ENCODE data around the gene CACNA1B.
"Not testable (repeated sequence)": the region's sequence is repeated elsewhere in the genome, so short reads cannot be mapped to it uniquely, and the experiment has no call there.

CACNA1B gene

GRCh38 chr9:137865581-137866145 lies 11.9 kb upstream of the CACNA1B start:
- DNase-seq (ENCODE audit: low read depth in 2 of 3, low spot score in 1 of 3), result no peak

DNA sequence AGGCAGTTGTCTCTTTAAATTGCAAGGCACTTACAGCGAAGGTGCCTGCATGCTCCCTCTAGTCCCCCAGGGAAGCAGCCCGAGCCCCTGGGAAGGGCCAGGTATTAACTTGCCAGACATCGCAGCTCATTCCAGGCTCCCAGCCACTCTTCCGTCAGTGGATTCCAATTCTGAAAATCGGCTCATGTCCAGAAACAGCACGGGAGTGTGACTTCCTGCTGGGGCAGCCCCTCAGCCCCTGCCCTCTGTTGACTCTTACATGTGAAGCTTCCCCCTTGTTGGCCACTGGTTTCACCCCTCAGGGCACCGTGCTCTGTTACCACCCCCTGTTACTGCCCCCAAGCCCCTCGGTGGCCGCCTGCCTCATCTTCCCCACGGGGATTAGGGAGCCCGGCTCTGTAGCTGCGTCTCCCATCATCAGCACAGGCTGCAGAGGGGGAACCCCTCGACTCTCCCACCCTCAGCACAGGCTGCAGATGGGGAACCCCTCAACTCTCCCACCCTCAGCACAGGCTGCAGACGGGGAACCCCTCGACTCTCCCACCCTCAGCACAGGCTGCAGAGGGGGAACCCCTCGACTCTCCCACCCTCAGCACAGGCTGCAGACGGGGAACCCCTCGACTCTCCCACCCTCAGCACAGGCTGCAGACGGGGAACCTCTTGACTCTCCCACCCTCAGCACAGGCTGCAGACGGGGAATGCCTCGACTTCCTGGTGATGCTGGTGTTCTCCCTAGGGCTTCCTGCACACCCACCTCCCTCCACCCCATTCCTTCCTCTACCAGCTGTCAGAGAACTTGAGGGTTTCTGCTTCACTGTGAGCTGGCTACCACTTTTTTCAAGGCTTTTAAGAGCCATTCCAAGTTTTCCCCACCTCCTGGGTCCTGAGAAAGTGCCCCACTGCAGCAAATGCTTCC lies 11.1 kb upstream of the CACNA1B start:
- no peak for DNase-seq (ENCODE audit: low read depth in 2 of 3, low spot score in 1 of 3)

- DNase-seq (ENCODE audit: low read depth in 2 of 3, low spot score in 1 of 3), result no peak
These were observed 7.2 kb upstream of the CACNA1B start for GRCh38 chr9:137870432-137870831.

GRCh38 chr9:137872296-137872695 lies 5.3 kb upstream of the CACNA1B start:
- no peak for DNase-seq (ENCODE audit: low read depth in 2 of 3, low spot score in 1 of 3)

GRCh38 chr9:137873408-137873807 lies 4.2 kb upstream of the CACNA1B start:
- no peak for DNase-seq (ENCODE audit: low read depth in 2 of 3, low spot score in 1 of 3)

GRCh38 chr9:137873858-137874362 lies 3.7 kb upstream of the CACNA1B start:
- DNase-seq (ENCODE audit: low read depth in 2 of 3, low spot score in 1 of 3), result no peak

DNA sequence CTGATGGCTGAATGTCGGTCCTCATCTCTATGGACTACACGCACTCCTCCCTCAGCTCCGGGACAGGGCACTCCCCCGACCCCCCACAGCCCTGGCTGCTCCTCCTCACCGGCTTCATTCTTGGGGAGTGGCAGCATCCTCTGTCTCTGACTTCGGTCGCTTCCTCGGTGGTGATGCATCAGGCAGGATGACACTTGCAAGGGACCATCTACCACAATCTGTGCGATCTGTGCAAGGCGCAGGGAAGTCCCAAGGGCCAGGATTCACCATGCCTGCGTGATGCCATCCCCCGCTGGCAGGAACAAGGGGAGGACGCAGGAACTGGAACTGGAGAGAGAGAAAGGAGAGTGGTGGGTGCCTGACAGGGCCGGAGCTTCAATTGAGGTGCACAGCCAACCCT lies 2.2 kb upstream of the CACNA1B start:
- DNase-seq (ENCODE audit: low read depth in 2 of 3, low spot score in 1 of 3), result no peak

DNA sequence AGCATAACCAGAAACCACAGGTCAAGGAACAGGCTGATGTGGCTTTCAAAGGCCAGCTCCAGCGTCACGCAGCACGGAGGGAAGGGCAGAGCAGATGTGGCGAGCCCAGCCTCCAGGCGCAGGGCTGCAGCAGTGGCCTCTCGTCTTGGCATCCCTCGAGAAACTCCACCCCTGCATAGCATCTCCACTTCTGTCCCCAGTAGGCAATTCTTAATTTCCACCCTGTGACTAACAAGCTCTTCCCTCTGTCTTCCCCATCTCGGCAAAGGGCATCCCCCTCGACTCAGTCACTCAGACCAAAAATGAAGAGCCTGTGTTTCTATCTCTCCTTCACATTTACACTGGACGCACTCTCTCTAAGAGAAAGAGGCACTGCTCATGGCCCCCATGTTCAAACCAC lies 1.7 kb upstream of the CACNA1B start:
- DNase-seq (ENCODE audit: low read depth in 2 of 3, low spot score in 1 of 3), result no peak

- no peak for DNase-seq (ENCODE audit: low read depth in 2 of 3, low spot score in 1 of 3)
These were observed 1.3 kb upstream of the CACNA1B start for GRCh38 chr9:137876269-137876668.

DNA sequence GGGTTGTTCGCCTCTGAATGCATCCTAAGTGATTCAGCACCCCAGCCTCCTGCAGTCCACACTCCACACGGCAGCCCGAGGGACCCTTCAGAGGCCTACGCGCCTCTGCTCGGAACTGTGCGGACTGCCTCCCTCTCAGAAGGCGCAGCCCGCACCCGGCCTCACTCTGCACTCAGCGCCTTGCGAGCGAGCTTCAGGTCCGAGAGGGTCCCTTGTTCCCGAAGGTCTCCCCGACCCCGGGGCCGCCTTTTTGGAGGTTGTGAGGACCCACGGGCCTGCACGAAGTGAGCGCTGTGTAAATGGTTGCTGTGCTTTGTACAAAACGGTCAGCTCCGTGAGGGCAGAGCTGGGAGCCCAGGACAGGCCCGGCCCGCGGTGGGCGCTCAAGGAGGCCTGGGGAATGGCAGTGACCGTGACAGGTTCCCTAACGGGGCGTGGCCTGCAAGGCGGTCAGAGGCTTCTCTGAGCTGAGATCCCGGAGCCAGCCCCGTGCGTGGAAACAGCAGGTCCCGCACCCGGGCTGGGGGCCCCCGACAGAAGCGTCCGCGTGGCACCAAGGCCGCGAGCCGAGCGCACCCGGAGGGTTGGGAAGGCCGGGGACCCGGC lies 698 bp upstream of the CACNA1B start:
- no peak for DNase-seq (ENCODE audit: low read depth in 2 of 3, low spot score in 1 of 3)

GRCh38 chr9:137878146-137878941 lies 762 bp downstream of the CACNA1B start:
- DNase-seq (ENCODE audit: low read depth in 2 of 3, low spot score in 1 of 3), result peak in 2 of 3 donors; percentile 13 to 19

DNA sequence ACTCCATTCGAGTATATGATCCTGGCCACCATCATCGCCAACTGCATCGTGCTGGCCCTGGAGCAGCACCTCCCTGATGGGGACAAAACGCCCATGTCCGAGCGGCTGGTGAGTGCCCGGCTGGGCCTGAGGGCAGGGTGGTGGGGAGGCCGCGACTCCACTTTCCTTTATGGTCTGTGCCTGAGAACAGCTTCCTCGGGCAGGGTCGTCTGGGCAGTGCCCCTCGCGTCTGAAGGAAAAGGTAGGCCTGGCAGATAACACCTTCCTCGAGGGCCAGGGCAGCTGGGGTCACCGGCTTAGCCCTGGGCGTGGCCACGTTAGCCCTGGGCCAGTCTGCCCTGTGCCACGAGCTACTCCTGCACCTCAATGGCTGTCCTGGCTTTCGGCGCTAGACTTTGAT lies 1.5 kb downstream of the CACNA1B start:
- DNase-seq (ENCODE audit: low read depth in 2 of 3, low spot score in 1 of 3), result no peak

- no peak for DNase-seq (ENCODE audit: low read depth in 2 of 3, low spot score in 1 of 3)
These were observed 2.1 kb downstream of the CACNA1B start for GRCh38 chr9:137879566-137880150.

DNA sequence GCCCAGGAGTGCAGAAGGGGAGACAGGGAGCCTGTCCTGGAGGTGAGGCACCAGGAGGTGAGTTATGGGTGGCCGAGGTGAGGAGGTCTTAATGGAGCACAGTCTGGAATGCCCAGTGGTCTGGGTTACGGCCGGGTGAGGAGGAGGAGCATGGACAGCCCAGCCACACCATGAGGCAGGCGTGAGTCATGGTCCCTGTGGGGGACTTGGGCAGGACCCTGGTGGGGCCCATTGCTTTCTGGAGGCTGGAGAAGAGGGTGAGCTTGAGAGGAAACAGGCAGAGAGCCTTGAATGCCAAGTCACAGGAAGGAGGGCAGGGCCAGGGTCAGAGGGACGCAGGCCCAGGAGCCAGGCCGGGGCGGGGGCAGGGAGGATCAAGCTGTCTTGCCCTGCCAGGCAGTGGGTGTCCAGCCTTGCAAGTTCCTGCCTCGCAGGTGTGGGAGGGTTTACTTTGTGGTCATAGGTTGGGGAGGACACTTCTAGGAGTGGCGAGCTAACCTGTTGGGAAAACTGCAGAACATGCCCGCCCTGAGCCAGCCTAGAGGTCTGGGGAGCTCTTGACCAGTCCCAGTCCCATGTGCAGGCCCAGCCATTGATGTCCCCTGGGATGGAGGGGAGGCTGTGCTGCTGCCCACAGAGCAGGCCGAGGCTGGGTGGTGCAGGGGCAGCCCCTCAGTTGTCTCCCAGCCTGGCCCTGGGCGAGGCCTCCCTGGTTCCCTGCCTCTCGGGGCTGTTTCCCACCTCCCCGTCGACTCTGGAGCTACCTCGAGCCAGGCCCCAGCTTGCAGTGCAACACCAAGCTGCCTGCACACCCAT lies 2.8 kb downstream of the CACNA1B start:
- DNase-seq (ENCODE audit: low read depth in 2 of 3, low spot score in 1 of 3), result no peak

DNA sequence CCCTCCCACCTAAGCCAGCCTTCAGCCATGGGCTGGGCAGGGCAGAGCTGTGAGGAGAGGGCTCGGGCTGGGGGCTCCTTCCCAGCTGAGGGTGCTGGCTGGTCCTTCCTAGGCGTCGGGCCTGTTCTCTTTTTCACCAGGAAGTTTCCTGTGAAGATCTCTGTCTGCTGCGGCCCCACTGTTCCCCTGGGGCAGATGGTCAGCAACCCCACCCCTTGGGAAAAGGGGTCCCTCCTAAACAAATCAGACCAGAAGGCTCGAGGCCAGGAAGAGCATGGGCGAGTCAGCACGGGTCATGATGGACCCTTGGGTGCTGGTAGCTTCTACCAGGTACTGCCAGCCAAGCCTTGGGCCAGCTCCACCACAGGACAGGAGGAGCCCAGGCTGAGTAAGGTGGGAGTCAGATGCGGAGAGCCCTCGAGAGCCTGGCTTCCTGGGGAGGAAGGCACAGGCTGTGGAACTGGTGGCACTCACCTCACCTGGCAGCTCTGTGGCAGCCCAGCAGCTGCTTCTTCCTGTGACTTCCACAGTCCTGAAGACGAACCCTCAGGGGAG lies 3.5 kb downstream of the CACNA1B start:
- DNase-seq (ENCODE audit: low read depth in 2 of 3, low spot score in 1 of 3), result no peak

DNA sequence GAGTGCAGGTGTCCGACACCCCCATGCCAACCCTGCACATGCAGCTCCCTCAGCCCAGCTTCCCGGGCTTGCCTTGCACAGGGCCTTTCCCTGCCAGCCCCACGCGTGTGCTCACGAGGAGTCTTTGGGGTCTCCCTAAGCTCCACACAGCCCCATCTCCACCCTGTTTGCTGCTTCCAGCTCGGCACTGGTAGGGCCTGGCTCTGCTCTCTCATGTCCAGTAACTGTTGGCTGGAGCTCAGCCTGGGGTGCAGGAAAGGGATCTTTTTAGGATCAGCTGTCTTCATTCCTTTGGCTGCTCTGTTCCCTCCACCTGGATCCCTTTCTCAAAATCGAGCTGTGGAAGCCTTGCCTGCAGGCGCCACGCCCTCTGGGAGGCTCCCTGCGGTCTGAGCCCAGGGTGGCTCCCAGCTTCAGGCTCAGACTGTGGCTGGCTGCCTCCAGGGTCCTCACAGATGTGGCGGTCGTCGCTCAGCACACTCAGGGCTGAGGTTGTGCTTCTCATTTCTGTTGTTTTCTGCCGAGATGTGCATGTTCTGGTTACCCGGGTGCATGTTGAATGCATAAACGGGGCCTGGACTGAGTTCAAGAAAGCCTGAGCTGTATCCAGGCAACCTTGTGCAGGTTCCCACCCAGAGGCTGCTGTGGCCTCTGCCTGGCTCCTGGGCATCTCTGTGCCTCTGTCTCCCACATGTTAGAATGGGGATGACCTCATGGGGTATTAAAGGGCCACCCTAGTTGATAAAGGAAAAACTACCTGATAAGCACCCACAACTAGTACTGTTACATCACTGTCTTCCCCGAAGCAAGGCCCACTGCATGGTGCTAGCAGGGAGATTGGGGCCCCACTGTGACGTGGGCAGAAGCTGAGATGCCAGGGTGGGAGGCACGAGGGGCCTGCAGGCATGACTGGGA lies 4.3 kb downstream of the CACNA1B start:
- DNase-seq (ENCODE audit: low read depth in 2 of 3, low spot score in 1 of 3), result no peak

DNA sequence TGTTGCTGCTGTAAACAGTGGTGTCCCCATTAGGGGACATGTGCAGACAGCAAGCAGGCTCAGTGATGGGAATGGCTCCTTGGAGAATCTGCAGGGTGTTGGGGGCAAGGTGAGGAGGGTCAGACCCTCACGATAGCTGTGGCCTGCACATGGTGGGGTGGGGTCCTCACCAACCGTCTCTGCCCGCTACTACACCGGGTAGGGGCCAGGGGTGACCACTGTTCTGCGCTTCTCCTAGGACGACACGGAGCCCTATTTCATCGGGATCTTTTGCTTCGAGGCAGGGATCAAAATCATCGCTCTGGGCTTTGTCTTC lies 4.9 kb downstream of the CACNA1B start:
- DNase-seq (ENCODE audit: low read depth in 2 of 3, low spot score in 1 of 3), result no peak

- not testable (repeated sequence) for DNase-seq (ENCODE audit: low read depth in 2 of 3, low spot score in 1 of 3)
These were observed 6.4 kb downstream of the CACNA1B start for GRCh38 chr9:137883977-137884376.

DNA sequence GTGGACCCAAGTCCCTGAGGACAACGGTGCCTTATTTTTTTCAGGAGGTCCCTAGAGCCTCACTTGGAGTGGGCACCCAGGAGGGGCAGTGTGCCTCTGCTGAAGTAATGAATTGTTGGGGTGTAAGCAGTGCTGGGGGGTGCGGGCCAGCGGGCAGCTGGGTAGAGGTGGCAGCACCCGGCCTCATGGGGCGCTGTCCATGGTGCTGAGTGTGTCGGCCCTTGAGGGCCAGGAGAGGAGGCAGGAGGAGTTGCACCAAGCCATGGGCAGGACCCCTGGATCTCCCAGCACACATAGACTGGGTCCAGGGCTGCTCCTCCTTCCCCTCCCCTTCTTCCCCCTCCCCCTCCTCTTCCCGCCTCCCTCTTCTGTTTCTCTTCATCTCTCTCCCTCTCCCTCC lies 7.0 kb downstream of the CACNA1B start:
- DNase-seq (ENCODE audit: low read depth in 2 of 3, low spot score in 1 of 3), result peak in 1 of 3 donors; percentile 12

Data from stimulated activated CD4-positive, alpha-beta T cell treated with anti-CD3 and anti-CD28 coated beads, Interleukin-12 subunit alpha, Interleukin-12 subunit beta, amount 100 ng/mL, for 48 hours (primary cell).